GM19455 (cell line): Measurements from ENCODE around the gene RNF187.
A peak's percentile ranks its signal among the peaks of the same experiment; 100 is the strongest.
"Not testable (repeated sequence)": the region's sequence is repeated elsewhere in the genome, so short reads cannot be mapped to it uniquely, and the experiment has no call there.

ENCODE experiments used
- ATAC-seq: cut with Tn5 transposase; IDR thresholded peaks from one replicate; pipeline ENCODE4 v1.9.1; 2021; ENCODE audit not compliant: unreplicated experiment

Gene RNF187

GRCh38 chr1:228459091-228459993 is 27.8 kb upstream of the RNF187 start:
- no peak for ATAC-seq

DNA sequence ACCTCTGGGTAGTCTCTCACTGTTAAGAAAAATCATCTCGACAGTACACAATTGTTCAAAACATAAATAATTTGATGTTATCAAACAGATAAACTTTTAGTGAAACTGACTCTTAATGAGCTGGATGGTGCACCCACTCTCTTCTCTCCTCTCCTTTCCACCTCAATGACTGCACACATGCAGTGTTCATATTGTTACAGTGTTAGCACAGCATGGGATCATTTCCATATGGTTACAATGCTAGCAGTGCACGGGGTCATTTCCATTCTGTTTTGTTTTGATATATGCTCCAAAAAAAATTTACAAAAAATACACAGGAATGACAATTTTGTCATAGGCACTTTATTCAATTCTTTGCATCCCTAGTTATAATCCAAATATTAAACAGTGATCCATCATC is 26.4 kb upstream of the RNF187 start:
- ATAC-seq = no peak

DNA sequence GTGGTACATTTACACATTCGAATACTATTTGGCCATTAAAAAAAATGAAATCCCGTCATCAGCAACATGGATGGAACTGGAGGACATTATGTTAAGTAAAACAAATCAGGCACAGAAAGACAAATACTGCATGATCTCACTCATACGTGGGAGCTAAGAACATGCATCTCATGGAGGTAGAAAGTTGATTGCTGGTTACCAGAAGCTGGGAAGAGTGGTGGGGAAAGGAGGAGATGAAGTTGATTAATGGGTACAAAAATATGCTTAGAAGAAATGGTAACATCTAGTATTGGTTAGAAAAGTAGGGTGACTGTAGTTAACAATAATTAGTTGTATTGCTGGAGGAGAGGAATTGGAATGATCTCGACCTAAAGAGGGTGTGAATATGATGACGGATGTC is 24.6 kb upstream of the RNF187 start:
- no peak for ATAC-seq

- ATAC-seq = no peak
These were observed 24.1 kb upstream of the RNF187 start for GRCh38 chr1:228463009-228463558.

DNA sequence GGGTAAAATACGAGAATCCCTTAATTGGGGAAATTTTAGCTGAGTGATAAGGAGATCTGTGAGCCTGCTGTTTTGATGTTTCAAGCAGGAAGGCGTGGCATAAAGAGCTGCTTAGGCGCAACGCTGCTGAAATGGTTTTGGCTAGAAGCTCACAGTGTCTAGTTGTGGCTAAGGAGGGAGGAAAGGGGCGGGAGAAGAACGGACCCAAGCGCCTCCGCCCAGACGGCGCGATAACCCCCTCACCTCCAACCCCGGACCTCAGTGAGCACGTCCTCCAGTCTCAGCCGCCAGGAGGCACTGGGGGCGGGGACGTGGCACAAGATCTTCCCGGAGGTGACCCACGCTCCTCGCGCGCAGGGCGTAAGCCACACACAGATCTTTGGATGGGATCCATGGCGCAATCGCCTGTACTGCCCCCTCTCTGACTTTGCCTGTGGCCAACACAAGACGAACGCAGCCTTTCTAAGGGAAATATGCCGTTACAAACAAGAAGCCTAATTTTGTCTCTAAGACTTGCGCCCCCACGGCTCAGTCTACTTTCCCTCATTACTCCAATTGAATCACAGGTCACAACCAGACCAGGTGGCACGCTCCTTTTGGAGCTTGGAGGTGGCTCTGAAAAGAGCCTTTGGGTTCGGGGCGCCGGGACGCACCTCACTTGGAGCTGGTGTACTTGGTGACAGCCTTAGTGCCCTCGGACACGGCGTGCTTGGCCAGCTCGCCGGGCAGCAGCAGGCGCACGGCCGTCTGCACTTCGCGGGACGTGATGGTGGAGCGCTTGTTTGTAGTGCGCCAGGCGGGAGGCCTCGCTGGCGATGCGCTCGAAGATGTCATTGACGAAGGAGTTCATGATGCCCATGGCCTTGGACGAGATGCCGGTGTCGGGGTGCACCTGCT is 23.4 kb upstream of the RNF187 start:
- peak; percentile 54 for ATAC-seq

DNA sequence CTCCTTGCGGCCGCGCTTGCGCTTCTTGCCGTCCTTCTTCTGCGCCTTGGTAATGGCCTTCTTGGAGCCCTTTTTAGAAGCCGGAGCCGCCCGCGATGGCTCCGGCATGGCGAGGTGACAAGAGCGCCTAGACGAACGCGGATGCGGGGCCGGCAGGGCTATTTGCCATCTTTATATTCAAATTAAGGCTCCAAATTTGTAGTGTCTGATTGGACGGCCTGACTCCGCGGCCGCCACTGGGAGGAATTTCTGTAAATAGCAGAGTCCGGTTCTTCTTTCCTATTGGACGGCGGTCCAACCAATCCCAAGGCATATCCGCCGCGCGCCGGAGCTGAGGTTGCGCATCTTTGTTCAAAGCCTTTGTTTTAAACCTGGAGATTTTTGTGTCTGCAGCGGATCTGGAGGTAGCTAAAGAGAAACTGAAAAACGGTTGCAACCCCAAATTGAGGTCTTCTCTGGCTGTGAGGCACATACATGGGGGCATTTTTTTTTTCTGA is 22.6 kb upstream of the RNF187 start:
- peak; percentile 75 for ATAC-seq

- ATAC-seq = no peak
These were observed 22.0 kb upstream of the RNF187 start for GRCh38 chr1:228465141-228465540.

DNA sequence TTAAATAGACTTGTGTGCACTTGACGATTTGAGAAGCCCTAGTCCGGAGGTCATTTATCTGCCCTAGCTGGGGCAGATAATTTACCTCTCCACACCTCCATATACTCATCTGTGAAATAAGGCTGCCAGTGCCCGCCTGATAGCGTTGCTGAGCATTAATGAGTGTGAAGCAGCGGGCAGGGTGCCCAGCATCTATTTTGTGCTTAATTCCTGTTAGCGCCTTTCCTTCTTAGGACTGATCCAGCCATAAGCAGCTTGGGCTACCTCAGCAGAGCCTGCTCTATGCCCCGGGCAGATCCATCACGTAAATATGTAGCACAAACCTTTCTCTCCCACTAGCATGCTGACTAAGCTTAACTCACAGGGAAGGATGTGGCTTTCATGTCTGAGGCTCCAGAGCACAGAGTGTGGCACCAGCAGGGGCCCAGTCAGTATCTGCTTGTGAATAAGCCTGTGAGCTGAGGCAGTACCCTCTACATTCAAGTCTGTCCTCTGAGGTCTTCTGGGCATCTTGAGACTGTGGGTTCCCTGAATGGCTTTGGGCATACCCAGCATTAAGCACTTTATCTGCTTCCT is 21.5 kb upstream of the RNF187 start:
- no peak for ATAC-seq

DNA sequence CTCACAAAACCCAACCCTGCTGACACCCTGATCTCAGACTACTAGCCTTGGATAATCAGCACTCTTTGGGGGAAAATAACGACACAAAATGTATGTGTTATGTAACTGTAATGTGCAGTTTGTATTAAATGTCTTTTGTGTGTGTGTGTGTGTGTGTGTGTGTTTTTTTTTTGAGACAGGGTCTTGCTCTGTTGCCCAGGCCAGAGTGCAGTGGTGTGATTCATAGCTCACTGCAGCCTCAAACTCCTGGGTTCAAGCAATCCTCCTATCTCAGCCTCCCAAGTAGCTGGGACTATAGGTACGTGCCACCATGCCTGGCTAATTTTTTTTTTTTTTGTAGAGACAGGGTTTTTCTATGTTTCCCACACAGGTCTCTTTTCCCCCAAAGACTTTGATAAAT is 19.0 kb upstream of the RNF187 start:
- ATAC-seq = not testable (repeated sequence)

DNA sequence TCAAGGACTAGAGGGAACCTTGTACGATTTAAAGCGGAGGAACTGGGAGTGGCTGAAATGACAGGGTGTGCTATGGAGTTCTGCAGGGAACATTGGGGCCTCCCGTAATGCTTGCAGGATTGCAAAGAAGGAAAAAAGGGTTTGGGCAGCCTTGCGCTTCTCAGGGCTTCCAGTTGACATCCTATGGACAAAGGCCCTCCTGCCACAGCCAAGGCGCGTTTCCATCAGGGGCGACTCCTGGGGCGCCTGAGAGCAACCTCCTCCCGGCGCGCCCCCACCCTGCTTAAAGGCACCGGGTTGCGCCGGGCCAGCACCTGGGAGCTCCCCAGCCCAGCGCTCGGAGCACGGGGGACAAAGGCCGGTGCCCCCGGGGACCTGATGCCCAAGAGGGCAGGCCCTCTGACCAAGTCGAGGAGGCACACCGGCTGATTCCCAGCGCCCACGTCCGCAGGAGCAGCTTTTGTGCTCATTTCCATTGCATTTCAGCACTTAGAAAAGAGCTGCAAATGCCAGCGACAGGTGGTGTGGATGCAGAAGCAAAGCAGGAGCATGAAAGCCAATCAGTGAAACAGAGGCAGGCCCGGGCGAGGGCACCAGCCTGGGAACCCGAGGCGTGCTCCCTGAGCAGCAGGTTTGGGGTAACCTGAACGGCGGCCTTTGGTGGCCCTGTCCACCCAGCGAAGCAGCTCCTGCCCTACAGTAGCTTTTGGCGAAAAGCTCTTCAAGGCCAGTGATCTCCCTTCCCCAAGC is 17.6 kb upstream of the RNF187 start:
- ATAC-seq = no peak

- ATAC-seq = no peak
These were observed 15.9 kb upstream of the RNF187 start for GRCh38 chr1:228471154-228471761.

DNA sequence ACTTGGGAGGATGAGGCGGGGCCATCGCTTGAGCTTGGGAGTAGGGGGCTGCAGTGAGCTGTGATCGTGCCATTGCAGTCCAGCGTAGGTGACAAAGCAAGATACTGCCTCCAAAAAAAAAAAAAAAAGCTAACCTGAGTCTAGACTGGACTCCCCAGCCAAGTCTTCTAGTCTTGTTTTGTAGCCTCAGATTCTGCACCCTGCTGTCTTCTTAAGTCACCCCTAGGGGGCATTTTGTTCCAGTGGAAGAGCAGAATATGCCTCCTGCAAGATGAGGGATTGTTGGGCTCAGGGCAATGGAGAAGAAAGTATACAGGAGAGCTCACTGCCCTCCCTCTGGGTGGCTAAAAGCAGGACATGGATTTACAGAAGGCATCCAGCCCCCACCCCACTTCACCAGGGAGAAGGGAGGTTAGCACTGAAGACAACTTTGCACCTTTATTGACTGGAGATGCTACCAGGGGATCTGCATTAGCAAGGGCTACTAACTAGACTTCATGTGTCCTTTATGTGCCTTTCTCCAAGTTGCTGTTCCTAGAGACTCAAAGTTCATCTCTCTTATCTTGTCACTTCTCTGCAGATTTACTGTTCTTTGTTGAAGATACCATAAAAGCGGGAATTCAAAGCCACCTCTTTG is 15.3 kb upstream of the RNF187 start:
- ATAC-seq = peak; percentile 59

GRCh38 chr1:228472655-228473054 is 14.5 kb upstream of the RNF187 start:
- ATAC-seq = no peak

- no peak for ATAC-seq
These were observed 12.7 kb upstream of the RNF187 start for GRCh38 chr1:228474507-228474906.

DNA sequence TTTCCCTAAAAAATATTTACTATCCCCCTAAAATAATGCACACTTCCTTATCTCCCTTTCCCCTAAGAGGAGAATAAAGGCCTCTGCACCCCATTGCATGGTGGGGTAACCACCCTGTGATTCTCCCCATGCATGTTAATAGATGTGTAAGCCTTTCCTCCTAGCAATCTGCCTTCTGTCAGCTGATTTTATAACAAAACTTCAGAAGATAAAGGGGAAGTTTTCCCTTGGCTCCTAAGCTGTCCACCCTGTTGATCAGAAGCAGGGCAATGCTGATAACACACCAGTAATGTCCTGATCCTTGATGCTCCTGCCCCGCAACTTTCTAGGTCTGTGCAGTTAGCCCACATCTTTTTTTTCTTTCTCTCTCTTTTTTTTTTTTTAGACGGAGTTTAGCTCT is 11.4 kb upstream of the RNF187 start:
- no peak for ATAC-seq

- no peak for ATAC-seq
These were observed 9.9 kb upstream of the RNF187 start for GRCh38 chr1:228477263-228477662.

- ATAC-seq = no peak
These were observed 8.9 kb upstream of the RNF187 start for GRCh38 chr1:228478326-228478725.

GRCh38 chr1:228478912-228479711 is 8.1 kb upstream of the RNF187 start:
- ATAC-seq = peak; percentile 65

GRCh38 chr1:228483789-228484188 is 3.4 kb upstream of the RNF187 start:
- ATAC-seq = no peak
